Stromal cell of bone marrow (primary cell): ENCODE results near the gene FAM98B.

ENCODE experiments used
- DNase-seq: peaks from one replicate; pipeline ENCODE4 v3.0.0-alpha.2; 2012; ENCODE audit warnings: low read depth

The FAM98B gene

DNA sequence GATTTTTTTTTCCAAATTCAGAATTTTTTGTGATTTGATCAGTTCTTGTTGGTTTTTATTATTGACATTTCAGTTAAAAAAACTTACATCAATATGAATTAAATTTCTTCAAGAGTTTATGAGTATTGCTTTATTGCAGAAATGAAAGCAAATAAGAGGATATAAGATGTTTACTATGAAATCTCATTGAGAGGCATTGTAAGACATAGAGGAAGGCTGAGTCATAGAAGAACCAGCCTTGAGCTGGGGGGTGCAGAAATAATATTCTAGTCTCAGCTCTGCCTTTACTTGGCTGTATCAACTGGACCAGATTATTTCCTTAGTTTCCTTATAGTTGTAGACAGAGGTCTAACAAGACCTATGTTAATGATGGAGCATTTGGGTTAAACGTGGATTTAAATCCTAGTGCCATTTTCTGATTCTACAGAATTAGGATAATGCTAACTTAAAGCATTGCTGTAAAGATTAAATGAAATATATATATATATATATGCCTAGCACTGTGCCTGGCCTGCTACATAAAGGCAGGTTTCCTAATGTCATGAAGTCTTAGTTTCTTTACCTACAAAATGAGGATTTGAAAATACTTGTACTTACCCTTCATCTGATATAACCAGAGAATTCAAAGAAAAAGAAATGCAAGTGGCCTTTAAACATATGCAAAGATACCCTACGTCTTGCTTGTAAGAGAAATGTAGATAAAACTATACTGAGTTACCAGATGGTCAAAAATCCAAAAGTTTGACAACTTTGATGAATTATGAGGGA is 7.3 kb downstream of the FAM98B start:
- no peak for DNase-seq

DNA sequence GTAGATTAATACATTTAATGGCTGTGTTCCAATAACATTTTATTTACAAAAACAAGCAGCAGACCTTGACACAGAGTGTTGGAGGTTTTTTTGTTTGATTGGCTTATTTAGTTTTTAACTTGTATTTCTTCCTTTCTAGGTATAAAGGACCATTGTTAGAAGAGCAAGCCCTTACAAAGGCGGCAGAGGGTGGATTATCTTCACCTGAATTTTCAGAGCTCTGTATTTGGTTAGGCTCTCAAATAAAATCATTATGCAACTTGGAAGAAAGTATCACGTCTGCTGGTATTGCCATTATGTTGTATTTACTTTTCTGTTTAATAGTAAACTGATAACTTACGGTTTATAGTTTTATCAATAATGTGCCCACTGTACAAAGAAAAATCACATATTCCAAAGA is 10.0 kb downstream of the FAM98B start:
- DNase-seq: no peak

DNA sequence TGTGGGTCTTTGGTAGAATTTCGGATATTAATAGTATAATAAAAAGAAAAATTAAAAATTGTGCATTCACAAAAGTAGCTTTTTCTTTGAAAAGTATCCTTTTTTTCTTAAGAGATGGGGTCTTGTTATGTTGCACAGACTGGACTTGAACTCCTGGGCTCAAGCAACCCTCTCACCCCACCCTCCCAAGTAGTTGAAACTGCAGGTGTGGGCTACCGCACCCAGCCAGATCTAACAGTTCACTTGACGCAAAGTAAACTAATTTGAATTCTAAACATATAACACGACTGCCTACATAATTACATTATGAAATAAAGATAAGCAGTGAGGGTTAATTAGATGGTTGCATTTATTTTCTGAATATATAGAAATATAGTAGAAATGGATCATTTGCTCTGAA is 10.7 kb downstream of the FAM98B start:
- no peak for DNase-seq

DNA sequence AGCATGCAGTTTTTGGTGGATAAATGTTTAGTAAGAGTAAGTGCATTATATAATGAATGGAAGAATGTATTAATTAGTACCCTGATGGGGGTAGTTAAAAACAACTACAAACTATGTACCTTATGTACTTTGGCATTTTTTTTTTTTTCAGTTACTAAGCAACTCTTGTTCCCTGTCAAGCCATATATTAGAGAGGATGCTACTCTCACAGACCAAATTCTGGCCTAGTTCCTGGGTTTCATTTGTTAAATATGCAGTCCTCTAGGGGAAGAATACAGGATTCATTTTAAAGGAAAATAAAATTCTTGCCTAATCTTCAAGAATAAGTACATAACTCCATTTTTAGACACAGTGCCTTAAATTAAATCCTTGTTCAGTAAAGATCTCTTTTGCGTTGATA is 16.9 kb downstream of the FAM98B start:
- no peak for DNase-seq

DNA sequence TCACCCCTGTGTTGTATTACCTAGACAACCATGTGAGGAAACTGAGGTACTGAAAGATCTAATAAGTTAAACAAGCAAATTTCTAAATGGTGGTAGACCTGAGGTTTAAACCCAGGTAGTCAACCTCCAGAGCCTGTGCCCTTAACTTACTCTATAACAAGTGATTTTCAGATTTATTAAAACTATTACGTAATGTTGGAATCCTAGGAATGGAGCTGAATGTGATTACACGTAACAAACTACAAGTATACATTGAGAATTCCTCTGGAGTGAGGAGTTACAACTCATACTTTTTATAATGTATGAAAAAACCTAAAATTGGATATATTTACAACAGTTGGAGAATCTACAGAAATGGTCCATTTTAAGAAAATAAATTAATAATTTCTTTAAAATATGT is 18.0 kb downstream of the FAM98B start:
- no peak for DNase-seq

DNA sequence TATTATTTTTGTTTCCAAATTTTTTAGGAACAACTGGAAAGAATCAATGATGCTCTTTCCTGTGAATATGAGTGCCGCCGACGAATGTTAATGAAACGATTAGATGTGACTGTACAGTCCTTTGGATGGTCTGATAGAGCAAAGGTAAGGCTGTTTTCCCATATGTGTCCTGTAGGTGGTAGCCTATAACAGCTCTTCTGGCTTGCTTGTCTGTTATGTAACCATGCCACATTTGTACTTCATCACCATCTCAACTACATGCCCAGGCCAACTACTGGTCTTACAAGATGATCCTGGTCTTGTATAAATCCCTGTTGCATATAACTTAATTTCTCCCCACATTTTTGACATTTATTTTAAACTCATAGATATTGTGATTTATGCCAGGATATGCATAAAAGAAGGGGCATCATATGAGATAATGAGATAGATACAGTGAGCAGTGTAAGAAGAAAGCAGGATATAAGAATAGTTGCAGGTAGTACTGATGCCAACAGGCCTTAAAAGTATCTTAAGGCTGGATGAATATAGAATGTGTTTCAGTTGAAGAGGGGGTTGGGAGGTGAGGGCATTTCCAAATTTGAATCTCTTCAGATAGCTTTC is 20.3 kb downstream of the FAM98B start:
- DNase-seq: peak; percentile 58

DNA sequence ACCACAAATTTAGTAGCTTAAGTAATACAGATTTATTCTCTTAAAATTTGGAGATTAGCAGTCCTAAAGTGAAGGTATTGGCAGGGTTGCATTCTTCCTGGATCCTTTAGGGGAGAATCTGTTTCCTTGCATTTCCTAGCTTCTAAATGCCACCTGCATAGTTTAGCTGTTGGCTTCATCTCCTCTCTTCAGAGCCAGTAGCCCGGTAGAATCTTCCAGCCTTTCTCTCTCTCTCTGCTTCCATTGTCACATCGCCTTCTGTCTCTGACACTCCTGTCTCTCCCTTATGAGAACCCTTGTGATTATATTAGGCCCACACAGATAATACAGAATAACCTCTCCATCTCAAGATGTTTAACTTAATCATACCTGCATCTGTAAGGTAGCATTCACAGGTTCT is 21.4 kb downstream of the FAM98B start:
- no peak for DNase-seq

DNA sequence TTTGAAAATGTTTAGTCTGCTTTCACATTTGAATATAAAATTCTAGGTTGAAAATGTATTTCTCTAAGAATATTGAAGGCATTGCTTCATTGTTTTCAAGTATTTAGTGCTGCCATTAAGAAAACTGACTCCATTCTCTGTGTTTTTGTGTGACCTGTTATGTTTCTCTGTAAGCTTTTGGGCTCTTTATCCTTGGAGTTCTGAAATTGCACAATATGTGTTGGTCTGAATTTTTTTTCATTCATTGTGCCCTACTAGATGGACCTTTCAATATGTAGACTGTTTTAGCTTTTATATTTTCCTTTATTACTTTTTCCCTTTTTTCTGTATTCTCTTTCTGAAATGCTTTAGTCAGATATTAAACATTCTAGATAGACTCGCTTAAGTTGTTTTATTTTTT is 22.2 kb downstream of the FAM98B start:
- DNase-seq: no peak

DNA sequence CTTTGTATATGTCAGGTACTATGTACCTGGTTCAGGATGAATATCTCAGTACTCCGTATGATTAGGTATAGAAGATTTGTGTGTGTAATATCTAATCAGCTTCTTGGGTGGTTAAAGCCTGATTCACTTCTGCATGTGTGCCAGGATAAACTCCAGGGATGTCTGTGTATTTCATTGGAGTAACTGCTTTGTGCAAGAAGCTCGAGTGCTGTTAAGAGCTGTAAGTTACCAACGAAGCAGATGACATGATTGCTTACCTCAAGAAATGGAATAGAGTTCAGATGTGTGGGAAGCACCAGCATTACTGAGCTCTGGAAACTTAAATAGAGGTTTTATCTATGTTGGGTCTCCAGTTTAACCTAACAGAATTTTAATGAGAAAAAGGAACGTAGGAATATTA is 23.7 kb downstream of the FAM98B start:
- DNase-seq: no peak

DNA sequence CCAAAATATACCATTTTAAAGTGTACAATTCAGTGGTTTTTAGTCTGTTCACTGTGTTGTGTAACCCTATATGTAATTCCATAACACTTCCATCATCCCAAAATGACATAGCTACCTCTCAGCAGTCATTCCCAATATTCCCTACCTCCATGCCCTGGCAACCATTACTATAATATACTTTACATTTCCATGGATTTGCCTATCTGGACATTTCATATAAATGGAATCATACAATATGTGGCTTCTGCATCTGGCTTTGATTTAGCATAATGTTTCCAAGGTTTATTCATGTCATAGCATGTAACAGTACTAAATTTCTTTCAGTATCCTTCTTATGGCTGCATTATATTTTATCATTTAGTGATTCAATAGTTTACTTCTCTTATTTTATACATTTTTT is 25.3 kb downstream of the FAM98B start:
- no peak for DNase-seq

DNA sequence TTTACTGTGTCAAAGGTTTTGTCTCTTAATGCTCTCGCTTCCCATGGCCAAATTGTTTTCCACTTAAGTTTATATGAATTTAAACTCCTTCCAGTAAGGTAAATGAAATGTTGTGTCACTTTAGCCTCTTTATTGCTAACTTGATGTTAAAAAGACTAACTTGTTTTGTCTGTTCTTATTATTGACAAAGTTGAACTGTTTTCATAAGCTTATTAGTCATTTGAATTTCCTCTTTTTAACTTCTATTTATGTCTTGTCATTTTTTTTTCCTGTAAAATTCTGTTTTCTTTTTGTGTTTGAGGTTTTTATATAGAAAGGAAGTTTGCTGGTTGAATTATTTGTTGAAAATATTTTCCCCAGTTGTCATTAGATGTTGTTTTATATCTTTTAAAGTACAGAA is 25.8 kb downstream of the FAM98B start:
- DNase-seq: no peak

DNA sequence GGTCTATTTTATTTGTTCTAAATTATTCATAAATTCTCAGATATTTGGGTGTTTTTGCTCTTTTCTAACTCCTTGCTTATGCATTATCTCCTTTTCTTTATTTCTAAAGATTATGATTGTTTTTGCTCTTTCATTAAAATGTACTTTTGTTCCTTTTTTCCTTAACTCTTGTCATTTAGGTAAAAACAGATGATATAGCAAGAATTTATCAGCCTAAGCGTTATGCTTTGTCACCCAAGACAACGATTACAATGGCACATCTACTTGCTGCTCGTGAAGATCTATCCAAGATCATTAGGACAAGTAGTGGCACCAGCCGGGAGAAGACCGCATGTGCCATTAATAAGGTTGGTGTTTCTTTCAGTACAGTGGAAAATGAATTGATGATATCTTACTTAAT is 27.2 kb downstream of the FAM98B start:
- no peak for DNase-seq

DNA sequence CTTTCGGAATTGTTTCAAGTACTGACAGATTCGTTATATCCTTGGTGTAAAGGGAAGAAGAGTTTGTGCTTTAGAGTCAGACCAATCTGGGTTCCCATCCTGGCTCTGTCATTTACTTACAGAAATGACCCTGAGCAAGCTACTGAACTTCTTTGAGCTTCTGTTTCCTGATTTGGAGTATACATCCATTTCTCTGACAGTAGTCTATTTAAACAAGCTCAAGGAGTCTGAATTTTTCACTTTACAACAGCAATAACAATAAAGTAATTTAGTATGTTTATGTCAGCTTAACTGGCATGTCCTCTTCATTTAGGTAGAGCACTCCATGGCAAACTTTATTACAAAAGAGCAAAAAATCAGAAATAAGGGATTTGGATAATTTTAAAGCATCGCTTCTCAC is 27.8 kb downstream of the FAM98B start:
- no peak for DNase-seq

DNA sequence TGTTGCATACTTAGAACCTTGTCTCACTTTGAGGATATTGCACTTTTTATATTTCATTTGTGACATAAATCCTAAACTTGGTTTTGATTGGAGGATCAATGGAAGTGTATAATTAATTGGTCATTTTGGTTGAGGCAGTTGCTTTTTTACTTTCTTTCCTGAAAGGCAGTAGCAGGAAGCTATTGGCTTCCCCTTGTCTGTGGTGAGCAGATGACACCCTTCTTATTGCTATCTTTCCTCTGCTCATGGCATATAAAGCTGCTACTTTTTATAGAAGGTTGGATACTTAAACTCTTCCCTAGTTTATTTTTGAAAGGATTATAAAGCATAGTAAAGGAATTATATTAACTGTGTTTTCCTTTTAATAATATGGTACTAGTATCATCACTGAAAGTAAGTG is 28.6 kb downstream of the FAM98B start:
- no peak for DNase-seq

DNA sequence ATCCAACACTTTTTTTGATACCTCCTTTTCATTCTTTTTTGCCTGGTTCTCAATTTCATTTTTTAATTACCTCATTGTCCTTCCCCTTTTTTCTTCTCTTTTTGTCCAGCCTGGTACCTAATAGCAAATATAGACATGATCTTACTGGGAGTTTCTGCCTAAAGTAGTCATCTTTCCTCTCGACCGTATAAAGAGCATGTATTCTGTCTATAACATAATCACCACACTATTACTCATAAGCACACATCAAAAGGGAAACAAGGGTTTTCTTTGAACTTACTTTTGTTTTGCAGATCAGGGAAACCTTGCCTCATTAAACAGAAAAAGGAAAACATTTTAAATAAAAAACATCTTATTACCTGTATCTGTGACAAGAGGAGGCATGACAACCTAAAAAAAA is 33.0 kb downstream of the FAM98B start:
- DNase-seq: no peak

DNA sequence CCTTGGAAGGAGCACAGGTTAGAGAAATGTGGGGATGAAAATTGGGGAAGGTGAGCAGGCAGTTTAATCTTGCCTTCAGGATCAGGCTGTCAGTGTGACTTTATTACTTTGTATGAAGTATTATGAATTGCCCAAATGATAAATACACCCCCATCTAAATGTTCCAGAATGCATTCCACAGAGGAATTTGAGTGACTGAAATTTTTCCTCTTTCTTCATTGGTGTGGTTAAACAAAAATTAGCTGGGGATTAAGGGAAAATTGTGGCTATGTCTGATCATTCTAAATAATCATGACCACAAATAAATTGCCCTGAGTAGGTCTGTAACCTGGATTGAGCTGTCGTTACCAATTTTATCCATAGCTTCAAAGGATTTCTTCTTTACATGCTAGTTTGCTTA is 33.5 kb downstream of the FAM98B start:
- no peak for DNase-seq

DNA sequence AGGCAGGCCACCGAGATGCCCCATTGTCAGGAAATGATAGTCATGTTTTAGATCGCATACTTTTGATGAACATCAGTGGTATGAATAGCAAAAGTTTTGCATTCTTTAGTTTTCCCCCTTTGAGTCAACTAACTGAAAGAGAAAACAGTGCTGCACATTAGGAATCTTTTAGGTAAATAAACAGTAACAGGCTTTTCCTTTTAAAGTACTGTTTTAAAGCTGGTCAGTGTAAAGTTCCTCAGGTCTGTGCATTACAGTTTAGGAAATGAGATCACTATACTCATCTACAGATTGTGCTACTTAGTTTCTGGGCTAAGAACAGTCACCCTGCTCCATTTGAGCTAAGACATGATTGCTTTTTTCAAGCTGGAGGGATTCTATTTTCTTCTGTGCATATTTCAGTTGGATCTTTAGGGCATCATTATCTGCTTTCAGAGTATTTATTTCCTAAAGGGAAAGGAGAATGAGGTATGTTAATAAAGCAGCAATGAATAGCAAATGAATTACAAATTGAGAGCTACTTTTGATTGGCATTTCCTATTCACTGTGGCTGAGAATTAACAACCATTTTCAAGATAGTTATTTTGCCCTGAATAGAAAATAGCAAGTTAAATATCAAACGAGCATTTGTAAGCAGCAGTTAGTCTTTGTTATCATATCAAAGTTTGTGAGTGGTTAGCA is 36.5 kb downstream of the FAM98B start:
- DNase-seq: no peak

DNA sequence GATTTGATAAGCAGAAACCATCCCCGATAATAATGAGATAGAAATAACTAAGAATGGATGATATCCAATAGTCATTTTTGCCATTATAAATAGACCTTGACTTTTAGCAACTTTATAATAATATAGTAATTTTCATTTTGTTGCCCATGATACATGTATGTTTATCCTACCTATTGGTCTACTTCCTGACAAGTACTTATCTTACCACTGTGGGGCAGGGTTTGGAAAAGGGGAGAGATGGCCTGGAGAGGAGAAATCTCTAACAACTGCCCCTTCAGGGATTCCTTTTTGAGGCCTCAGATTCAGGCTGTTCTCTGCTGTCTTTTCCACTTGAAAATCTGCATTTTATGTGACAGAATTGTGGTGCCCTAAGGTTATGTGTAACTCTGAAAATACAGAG is 42.2 kb downstream of the FAM98B start:
- DNase-seq: no peak

DNA sequence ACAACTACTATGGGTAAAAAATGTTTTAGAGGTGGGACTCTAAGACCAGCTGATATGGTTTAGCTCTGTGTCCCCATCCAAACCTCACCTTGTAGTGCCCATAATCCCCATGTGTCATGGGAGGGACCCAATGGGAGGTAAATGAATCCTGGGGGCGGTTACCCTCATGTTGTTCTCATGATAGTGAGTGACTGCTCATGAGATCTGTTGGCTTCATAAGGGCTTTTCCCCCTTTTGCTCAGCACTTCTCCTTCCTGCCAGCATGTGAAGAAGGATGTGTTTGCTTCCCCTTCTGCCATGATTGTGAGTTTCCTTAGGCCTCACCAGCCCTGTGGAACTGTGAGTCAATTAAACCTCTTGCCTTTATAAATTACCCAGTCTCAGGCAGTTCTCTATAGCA is 45.7 kb downstream of the FAM98B start:
- DNase-seq: no peak

DNA sequence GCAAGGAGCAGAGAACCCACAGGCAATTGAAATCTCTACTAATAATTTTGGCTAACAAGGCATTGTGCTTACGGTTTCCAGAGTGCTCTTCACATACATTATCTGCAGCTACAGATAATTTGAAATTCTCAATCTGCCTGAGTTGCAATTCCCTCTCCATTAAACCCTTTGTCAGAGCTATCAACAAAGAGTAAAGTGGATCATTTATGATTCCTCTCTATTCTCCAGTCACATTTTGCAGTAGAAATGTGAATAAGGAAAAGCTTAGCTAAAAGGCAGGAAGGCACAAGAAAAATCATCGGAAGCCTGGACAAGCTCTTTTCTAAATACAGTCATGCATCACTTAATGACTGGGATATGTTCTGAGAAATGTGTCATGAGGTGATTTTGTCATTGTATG is 49.6 kb downstream of the FAM98B start:
- no peak for DNase-seq

DNA sequence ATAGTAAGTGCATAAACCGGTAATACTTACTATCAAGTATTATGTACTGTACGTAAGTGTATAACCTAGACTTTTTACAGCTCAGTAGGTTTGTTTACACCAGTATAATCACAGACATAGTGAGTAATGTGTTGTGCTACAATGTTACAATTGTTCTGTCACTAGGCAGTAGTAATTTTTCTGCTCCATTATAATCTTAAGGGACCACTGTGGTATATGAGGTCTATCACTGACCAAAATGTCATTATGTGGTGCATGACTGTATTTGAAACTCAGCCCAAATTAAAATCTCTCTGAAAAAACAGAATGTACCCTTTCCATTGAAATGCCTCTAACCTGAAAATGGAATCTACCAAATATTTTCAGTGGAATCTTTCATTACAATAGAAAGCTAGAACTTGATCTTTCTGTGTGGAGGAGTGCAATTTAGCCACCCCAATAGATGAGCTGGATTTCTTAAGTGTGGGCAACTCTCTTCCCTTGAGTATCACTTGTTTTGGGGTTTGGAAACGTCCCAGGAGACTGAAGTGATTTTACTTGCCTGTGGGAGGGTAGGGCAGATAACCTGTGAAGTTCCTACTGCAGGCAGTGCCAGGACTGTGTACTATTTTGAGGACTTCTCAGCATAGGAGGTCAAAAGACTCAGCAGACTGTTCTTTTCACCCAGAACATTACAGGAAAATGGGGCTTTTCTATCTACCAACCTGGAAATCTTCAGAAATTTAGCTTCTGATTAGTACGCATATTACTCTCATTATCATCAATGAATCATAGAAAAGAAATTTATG is 50.9 kb downstream of the FAM98B start:
- DNase-seq: no peak

DNA sequence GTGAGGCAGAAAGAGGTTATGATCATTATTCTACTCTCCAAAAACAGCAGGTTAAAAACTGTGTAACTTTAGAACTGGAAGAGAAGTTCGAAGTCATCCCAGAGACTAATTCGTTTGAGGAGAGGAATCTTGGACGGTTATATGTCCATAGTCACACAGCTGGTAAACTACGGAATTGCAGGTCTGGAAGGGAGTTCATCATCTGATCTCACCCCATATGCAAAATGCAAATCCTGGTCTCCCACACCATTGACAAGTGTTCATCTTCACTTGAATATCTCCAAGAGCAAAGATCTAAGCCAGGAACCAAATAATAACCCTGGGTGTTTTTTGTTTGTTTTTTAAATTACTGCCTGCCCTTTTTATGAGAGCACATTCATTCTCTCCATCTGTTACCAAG is 53.1 kb downstream of the FAM98B start:
- no peak for DNase-seq

DNA sequence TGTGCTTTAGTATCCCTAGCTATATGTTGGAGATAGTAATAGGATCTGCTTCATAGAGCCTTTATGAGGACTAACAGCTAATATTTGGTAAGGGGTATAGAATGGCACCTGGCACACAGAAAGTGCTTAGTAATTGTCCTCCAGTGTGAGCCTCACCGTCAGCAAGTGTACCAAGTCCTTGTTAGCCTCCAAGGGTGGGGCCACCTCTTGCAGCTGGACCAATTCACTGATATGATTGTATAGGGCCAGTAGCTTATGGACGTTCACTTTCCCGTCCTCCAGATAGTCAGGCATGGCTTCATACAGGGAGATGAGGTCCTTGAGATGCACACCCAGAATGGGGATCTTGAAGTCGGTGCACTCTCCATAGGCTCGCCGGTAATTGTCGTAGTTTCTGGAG is 53.6 kb downstream of the FAM98B start:
- DNase-seq: no peak
